Mesothelial cell of epicardium (in vitro differentiated cells): ENCODE results near the gene NUDCD2. TPM values are rescaled to one million over a fixed set of nuclear protein-coding genes. Genes with fewer than 3 reads are reported as not detected.

Experiments
- DNase-seq, 2 experiments: peaks; one replicate each; pipeline ENCODE4 v3.0.0; 2021; ENCODE audit warnings: low spot score in 2 of 2; ENCODE audit not compliant: unreplicated experiment in 2 of 2
- H3K27ac Mint-ChIP-seq: 2 replicates; pipeline ENCODE4 v1.8.0; 2021; ENCODE audit warnings: mixed read lengths
- H3K27me3 Mint-ChIP-seq: 2 replicates; pipeline ENCODE4 v1.8.0; 2021; ENCODE audit warnings: low read depth, mixed read lengths
- H3K36me3 Mint-ChIP-seq: 2 replicates; pipeline ENCODE4 v1.8.0; 2021; ENCODE audit warnings: mixed read lengths
- H3K4me1 Mint-ChIP-seq: 2 replicates; pipeline ENCODE4 v1.8.0; 2021; ENCODE audit warnings: mixed read lengths
- H3K4me3 Mint-ChIP-seq: 2 replicates; pipeline ENCODE4 v1.8.0; 2021; ENCODE audit warnings: mild to moderate bottlenecking, moderate library complexity, mixed read lengths
- H3K9me3 Mint-ChIP-seq: 2 replicates; pipeline ENCODE4 v1.8.0; 2021; ENCODE audit warnings: mixed read lengths
- CTCF ChIP-seq: fragments of 200-600 bp; sonication (generic); IDR thresholded peaks from one replicate; pipeline ENCODE4 v1.5.0; 2021; ENCODE audit warnings: antibody characterized with exemption; ENCODE audit not compliant: unreplicated experiment
- total RNA-seq: library from RNA; stranded (reverse); gene quantifications from 3 replicates; pipeline ENCODE4 v1.2.1, GENCODE V29; 2021

Gene NUDCD2
- total RNA-seq, 1 donor from 2014 or later, result 32.1 TPM

- H3K36me3 Mint-ChIP-seq, result no peaks in the 10 kb centered on the region
- H3K4me1 Mint-ChIP-seq, result peaks cover 23% of the 10 kb centered on the region
- H3K9me3 Mint-ChIP-seq, result no peaks in the 10 kb centered on the region
- H3K27ac Mint-ChIP-seq, result no peak overlapping the region
- no peak for DNase-seq
- peaks cover 16% of the 10 kb centered on the region for H3K27me3 Mint-ChIP-seq
- TF ChIP-seq CTCF, result no peak
- no peak overlapping the region for H3K4me3 Mint-ChIP-seq
Measured at GRCh38 chr5:163410505-163410904, 49.4 kb downstream of the NUDCD2 start.

GRCh38 chr5:163409384-163409783, 50.5 kb downstream of the NUDCD2 start:
- Mint-ChIP-seq H3K36me3 (no peaks in the 10 kb centered on the region), H3K27me3 (peaks cover 8% of the 10 kb centered on the region), H3K9me3 (no peaks in the 10 kb centered on the region), H3K27ac (peak overlapping the region; percentile 84), H3K4me3 (no peak overlapping the region), H3K4me1 (peaks cover 27% of the 10 kb centered on the region)
- TF ChIP-seq CTCF, result no peak
- no peak for DNase-seq

GRCh38 chr5:163408311-163408923, 51.5 kb downstream of the NUDCD2 start:
- peaks cover under 1% of the 10 kb centered on the region for H3K27me3 Mint-ChIP-seq
- peaks cover 27% of the 10 kb centered on the region for H3K4me1 Mint-ChIP-seq
- H3K36me3 Mint-ChIP-seq, result no peaks in the 10 kb centered on the region
- TF ChIP-seq CTCF, result peak; percentile 95
- DNase-seq, result peak in 1 of 2 experiments; percentile 66
- H3K4me3 Mint-ChIP-seq, result no peak overlapping the region
- no peaks in the 10 kb centered on the region for H3K9me3 Mint-ChIP-seq
- H3K27ac Mint-ChIP-seq, result no peak overlapping the region

GRCh38 chr5:163407034-163407655, 52.8 kb downstream of the NUDCD2 start:
- H3K27ac Mint-ChIP-seq, result no peak overlapping the region
- TF ChIP-seq CTCF, result no peak
- H3K4me1 Mint-ChIP-seq, result peaks cover 27% of the 10 kb centered on the region
- H3K27me3 Mint-ChIP-seq, result no peaks in the 10 kb centered on the region
- no peak overlapping the region for H3K4me3 Mint-ChIP-seq
- no peaks in the 10 kb centered on the region for H3K9me3 Mint-ChIP-seq
- DNase-seq, result no peak
- no peaks in the 10 kb centered on the region for H3K36me3 Mint-ChIP-seq

GRCh38 chr5:163404364-163405173, 55.3 kb downstream of the NUDCD2 start:
- TF ChIP-seq CTCF, result no peak
- Mint-ChIP-seq H3K36me3 (no peaks in the 10 kb centered on the region), H3K4me1 (peaks cover 22% of the 10 kb centered on the region), H3K9me3 (peaks cover 1% of the 10 kb centered on the region), H3K4me3 (no peak overlapping the region), H3K27me3 (no peaks in the 10 kb centered on the region), H3K27ac (no peak overlapping the region)
- no peak for DNase-seq
